Measurements from ENCODE around the gene DBNL. TPM values are rescaled to one million over a fixed set of nuclear protein-coding genes. Genes with fewer than 3 reads are reported as not detected.
"Not testable (repeated sequence)": the region's sequence is repeated elsewhere in the genome, so short reads cannot be mapped to it uniquely, and the experiment has no call there.

DBNL gene
- total RNA-seq, 3 donors from 2014 or later: 147 to 167 (median 165) TPM

- not testable (repeated sequence) for DNase-seq; H3K4me1 Mint-ChIP-seq (ENCODE audit: low read depth); H3K36me3 Mint-ChIP-seq (ENCODE audit: insufficient read depth); H3K9me3 Mint-ChIP-seq; H3K4me3 Mint-ChIP-seq; H3K27me3 Mint-ChIP-seq (ENCODE audit: low read depth)
- ATAC-seq: peak; percentile 42 to 57
Observed at GRCh38 chr7:44036364-44036763, 8.1 kb upstream of the DBNL start.

DNA sequence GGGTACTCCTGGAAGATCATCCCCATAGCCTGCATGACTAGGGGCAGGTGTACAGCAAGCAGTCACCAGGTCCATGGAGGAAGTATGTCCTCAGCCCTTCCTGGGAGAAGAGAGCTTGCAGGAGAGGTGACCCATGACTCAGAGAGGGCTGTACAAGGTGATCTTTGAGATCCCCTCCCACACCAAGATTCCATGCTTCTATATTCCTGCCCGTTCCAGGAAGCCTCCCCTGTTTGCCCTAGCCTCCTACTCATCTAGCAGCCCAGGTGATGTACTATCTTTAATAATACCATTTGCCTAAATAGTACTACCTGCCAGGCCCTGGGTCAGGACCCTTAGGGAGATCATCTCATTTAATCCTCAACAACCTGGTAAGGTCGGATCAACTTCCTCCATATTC lies 6.6 kb upstream of the DBNL start:
- H3K4me3 Mint-ChIP-seq; H3K9me3 Mint-ChIP-seq; ATAC-seq; H3K27me3 Mint-ChIP-seq (ENCODE audit: low read depth); DNase-seq; H3K36me3 Mint-ChIP-seq (ENCODE audit: insufficient read depth): not testable (repeated sequence)
- peaks cover 11% of the 10 kb centered on the region for H3K4me1 Mint-ChIP-seq (ENCODE audit: low read depth)

DNA sequence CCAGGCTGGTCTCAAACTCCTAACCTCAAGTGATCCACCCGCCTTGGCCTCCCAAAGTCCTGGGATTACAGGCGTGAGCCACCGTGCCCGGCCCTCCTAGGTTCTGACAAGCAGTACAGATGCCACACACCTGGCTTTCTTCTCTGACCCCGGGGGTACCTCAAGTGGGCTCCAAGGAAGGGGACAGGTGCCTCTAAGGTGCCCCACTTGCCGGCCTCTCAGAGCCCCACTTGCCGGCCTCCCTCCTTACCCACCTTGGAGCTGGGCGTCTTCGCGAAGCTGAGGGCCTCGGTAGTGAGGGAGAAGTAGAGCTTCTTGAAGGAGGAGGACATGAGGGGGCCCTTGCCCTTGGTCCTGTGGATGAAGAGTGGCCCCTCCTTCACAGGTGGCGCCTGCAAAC lies 5.9 kb upstream of the DBNL start:
- H3K27me3 Mint-ChIP-seq (ENCODE audit: low read depth); H3K9me3 Mint-ChIP-seq; DNase-seq; ATAC-seq; H3K36me3 Mint-ChIP-seq (ENCODE audit: insufficient read depth); H3K4me3 Mint-ChIP-seq: not testable (repeated sequence)
- H3K4me1 Mint-ChIP-seq (ENCODE audit: low read depth): peaks cover 11% of the 10 kb centered on the region

DNA sequence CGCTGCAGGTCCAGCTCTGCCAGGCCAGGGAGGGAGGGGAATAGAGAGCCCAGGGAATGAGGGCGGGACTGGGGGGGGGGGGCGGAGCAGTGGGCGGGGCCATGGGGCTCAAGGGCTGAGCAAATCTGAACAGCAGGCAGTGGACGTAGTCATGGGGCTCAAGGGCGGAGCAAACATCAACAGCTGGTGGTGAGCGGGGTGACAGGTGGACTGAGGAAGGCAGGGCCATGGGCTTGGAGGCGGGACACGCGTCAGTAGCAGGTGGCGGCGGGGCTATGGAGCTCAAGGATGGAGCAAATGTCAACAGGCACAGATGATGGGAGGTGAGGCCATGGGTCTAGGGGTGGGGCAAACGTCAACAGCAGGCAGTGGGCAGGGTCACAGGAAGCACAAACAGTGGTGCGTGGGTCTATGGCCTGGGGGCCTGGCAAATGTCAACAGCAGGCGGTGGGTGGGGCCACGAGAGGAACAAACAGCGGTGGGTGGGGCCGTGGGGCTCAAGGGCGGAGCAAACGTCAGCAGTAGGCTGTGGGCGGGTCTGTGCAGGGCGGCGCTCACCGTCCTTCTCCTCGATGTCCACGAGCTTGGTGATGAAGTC lies 5.4 kb upstream of the DBNL start:
- Mint-ChIP-seq H3K4me3 (peak overlapping the region; percentile 67), H3K4me1 (ENCODE audit: low read depth) (peaks cover 14% of the 10 kb centered on the region)
- not testable (repeated sequence) for H3K9me3 Mint-ChIP-seq; H3K27me3 Mint-ChIP-seq (ENCODE audit: low read depth); H3K36me3 Mint-ChIP-seq (ENCODE audit: insufficient read depth)
- ATAC-seq: peak; percentile 39 to 46
- DNase-seq: peak; percentile 85

DNA sequence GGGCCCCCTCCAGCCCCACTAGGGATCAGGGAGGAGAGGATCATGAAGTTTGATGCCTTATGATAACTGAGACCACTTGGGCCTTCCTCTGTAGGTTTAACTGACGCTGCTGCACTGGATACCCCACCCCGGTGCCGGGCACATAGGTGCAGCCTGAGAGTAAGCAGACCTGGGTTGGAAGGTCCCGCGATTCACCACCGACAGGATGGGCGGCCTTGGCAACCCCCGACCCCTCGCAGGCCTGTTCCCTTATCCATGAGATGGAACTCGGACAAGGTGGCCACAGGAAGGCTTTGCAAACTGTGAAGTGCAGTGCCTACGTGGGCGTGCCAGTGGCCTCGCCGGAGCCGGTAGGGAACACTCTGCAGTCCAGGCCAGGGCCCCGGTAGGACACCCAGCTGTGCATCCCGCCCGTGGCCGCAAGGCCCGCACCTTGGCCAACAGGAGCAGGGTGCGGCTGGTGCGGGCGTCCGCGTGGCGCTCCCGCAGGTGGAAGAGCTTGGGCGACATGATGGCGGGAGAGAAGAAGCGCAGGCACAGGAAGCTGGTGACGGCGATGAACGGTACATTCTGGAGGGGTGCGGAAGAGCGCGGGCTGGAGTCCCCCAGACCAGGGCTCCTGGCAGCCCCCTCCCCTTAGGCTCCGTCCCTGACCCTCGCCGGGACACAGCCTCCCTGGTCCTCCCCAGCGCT lies 4.6 kb upstream of the DBNL start:
- H3K27me3 Mint-ChIP-seq (ENCODE audit: low read depth); DNase-seq; H3K36me3 Mint-ChIP-seq (ENCODE audit: insufficient read depth); H3K9me3 Mint-ChIP-seq: not testable (repeated sequence)
- peak overlapping the region; percentile 67 for H3K4me3 Mint-ChIP-seq
- peaks cover 14% of the 10 kb centered on the region for H3K4me1 Mint-ChIP-seq (ENCODE audit: low read depth)
- ATAC-seq: peak; percentile 19 to 26

- DNase-seq (peak; percentile 60), ATAC-seq (peak; percentile 66 to 68)
- Mint-ChIP-seq H3K4me3 (peak overlapping the region; percentile 78), H3K4me1 (ENCODE audit: low read depth) (peaks cover 18% of the 10 kb centered on the region)
- H3K27me3 Mint-ChIP-seq (ENCODE audit: low read depth); H3K36me3 Mint-ChIP-seq (ENCODE audit: insufficient read depth); H3K9me3 Mint-ChIP-seq: not testable (repeated sequence)
Observed at GRCh38 chr7:44040493-44040891, 4.0 kb upstream of the DBNL start.

GRCh38 chr7:44042221-44042620 lies 2.3 kb upstream of the DBNL start:
- Mint-ChIP-seq H3K36me3 (ENCODE audit: insufficient read depth) (peaks cover 10% of the 10 kb centered on the region), H3K9me3 (no peaks in the 10 kb centered on the region), H3K4me3 (peak overlapping the region; percentile 26), H3K4me1 (ENCODE audit: low read depth) (peaks cover 35% of the 10 kb centered on the region), H3K27me3 (ENCODE audit: low read depth) (no peaks in the 10 kb centered on the region)
- ATAC-seq (no peak), DNase-seq (no peak)

GRCh38 chr7:44043902-44044301 lies 600 bp upstream of the DBNL start:
- H3K9me3 Mint-ChIP-seq: no peaks in the 10 kb centered on the region
- peaks cover 45% of the 10 kb centered on the region for H3K4me1 Mint-ChIP-seq (ENCODE audit: low read depth)
- DNase-seq (no peak), ATAC-seq (no peak)
- H3K36me3 Mint-ChIP-seq (ENCODE audit: insufficient read depth): peaks cover 14% of the 10 kb centered on the region
- H3K27me3 Mint-ChIP-seq (ENCODE audit: low read depth): no peaks in the 10 kb centered on the region
- peak overlapping the region; percentile 87 for H3K4me3 Mint-ChIP-seq

GRCh38 chr7:44045226-44046014 lies 918 bp downstream of the DBNL start:
- H3K4me1 Mint-ChIP-seq (ENCODE audit: low read depth): peaks cover 56% of the 10 kb centered on the region
- peaks cover 14% of the 10 kb centered on the region for H3K36me3 Mint-ChIP-seq (ENCODE audit: insufficient read depth)
- no peaks in the 10 kb centered on the region for H3K27me3 Mint-ChIP-seq (ENCODE audit: low read depth)
- DNase-seq: no peak
- no peaks in the 10 kb centered on the region for H3K9me3 Mint-ChIP-seq
- H3K4me3 Mint-ChIP-seq: peak overlapping the region; percentile 87
- peak in 1 of 2 donors; percentile 19 for ATAC-seq

DNA sequence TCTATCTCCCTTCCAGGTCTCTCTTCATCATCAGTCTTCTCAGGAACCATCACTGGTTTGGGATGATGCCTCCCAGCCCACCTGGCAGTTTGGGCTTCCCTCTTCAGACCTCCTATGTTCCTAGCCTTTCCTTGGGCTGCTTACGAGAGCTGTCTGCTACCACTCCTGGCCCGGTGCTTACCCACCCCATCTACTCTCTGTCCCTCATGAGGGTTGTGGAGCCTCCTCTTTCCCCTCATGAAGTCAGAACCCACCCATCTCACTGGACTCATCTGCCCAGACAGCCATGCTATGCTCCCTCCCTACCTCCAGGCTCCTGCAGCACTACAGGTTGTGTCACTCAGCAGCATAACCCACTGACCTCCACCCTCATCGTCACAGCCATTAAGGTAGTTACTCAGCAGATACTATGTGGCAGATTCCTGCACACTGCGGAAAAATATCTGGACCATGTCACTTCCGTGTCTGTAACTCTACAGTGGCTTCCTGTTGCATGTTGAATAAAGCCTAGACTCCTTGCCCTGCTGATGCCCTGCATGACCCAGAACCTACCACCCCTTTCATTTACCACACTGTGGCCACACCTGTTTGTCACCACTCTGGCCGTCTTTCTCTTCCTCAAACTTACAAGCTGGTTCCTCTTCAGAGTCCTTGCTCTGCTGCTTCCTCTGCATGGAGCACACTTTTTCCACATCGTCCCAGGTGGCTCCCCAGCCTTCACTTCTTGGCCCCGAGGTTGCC lies 2.0 kb downstream of the DBNL start:
- DNase-seq (no peak), ATAC-seq (peak; percentile 10 to 14)

DNA sequence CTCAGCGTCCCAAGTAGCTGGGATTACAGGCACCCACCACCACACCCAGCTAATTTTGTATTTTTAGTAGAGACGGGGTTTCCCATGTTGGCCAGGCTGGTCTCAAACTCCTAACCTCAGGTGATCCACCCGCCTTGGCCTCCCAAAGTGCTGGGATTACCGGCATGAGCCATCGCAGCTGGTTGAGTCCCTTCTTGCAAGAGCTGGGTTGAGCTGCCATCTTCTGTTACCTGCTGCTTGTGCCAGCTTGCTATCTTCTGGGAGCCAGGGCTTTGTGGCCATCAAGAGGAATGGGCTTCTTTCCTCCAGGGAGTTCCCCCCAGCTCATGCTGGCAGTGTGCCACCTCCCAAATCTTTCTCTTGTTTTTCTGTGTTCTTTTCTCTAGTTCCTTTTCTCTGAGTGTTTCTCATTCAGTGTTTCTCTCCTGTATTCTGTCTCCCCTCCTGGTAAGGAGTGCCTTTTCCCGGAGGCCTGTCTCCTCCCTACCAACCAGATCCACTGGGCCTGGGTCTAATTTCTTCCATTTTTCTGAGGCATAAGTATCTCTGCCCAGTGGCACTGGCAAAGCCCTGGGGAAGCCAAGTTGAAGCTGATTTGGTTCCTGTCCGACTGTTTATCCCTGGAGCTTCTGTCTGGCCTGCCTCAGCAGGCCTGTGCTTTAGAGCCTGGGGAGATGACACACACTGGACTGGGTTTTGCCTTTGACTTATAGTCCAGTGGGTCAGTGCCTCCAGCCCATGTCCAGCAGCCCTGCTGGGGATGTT lies 3.7 kb downstream of the DBNL start:
- peaks cover 28% of the 10 kb centered on the region for H3K36me3 Mint-ChIP-seq (ENCODE audit: insufficient read depth)
- ATAC-seq: no peak

More for the DNA sequence above, 2.0 kb downstream of the DBNL start:
- H3K27me3 Mint-ChIP-seq (ENCODE audit: low read depth): no peaks in the 10 kb centered on the region
- H3K4me3 Mint-ChIP-seq: peak overlapping the region; percentile 87
- H3K4me1 Mint-ChIP-seq (ENCODE audit: low read depth): peaks cover 63% of the 10 kb centered on the region
- H3K36me3 Mint-ChIP-seq (ENCODE audit: insufficient read depth): peaks cover 19% of the 10 kb centered on the region
- no peaks in the 10 kb centered on the region for H3K9me3 Mint-ChIP-seq

GRCh38 chr7:44050121-44050914 lies 5.8 kb downstream of the DBNL start:
- H3K36me3 Mint-ChIP-seq (ENCODE audit: insufficient read depth): peaks cover 31% of the 10 kb centered on the region
- no peak overlapping the region for H3K4me3 Mint-ChIP-seq

More for the DNA sequence above, 3.7 kb downstream of the DBNL start:
- DNase-seq: no peak
- H3K9me3 Mint-ChIP-seq: no peaks in the 10 kb centered on the region
- no peaks in the 10 kb centered on the region for H3K27me3 Mint-ChIP-seq (ENCODE audit: low read depth)
- H3K4me3 Mint-ChIP-seq: no peak overlapping the region
- H3K4me1 Mint-ChIP-seq (ENCODE audit: low read depth): peaks cover 75% of the 10 kb centered on the region

DNA sequence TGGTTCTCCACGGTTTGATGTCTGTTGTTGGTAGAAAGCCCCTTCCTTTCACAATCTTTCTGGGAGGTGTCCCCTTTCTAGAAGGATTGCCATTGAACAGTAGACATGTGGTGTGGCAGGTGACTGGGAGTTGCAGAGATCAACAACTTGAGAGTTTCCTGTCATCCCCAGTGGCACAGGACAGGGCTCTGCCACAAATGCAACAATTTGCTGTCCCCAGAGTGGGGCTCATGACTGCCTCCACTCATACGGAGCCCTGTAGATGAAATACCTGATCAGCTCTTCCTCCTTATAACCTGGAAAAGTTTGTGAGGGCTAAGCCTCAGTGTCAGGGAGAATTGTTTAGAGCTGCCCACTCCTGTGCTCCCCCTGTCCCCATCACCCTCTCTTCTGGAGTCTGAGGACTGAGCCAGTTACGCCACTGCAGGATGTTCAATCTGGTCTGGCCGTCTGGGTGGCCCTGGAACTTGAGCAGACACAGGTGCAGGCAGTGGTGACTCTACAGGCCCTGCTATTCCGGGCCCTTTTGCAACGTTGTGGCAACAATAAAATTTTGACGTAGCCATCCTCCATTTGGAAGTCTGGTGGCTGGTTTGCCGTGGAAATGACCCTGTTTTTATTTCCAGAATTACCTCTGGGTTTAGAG lies 6.5 kb downstream of the DBNL start:
- DNase-seq: no peak
- no peaks in the 10 kb centered on the region for H3K27me3 Mint-ChIP-seq (ENCODE audit: low read depth)
- no peak overlapping the region for H3K4me3 Mint-ChIP-seq
- H3K9me3 Mint-ChIP-seq: no peaks in the 10 kb centered on the region
- H3K36me3 Mint-ChIP-seq (ENCODE audit: insufficient read depth): peaks cover 38% of the 10 kb centered on the region
- ATAC-seq: no peak
- peaks cover 68% of the 10 kb centered on the region for H3K4me1 Mint-ChIP-seq (ENCODE audit: low read depth)

More at GRCh38 chr7:44050121-44050914, 5.8 kb downstream of the DBNL start:
- Mint-ChIP-seq H3K27me3 (ENCODE audit: low read depth) (no peaks in the 10 kb centered on the region), H3K4me1 (ENCODE audit: low read depth) (peaks cover 69% of the 10 kb centered on the region), H3K9me3 (no peaks in the 10 kb centered on the region)
- no peak for DNase-seq
- ATAC-seq: no peak
